NOMO-1 treated with DMSO at 0.1 percent for 48 hours (cell line): Measurements from ENCODE around the gene CDH13.

ENCODE experiments used
- DNase-seq: peaks from one replicate; lab custom pipeline; 2025; ENCODE audit not compliant: unreplicated experiment; lab: John Stamatoyannopoulos, UW

The CDH13 gene

DNA sequence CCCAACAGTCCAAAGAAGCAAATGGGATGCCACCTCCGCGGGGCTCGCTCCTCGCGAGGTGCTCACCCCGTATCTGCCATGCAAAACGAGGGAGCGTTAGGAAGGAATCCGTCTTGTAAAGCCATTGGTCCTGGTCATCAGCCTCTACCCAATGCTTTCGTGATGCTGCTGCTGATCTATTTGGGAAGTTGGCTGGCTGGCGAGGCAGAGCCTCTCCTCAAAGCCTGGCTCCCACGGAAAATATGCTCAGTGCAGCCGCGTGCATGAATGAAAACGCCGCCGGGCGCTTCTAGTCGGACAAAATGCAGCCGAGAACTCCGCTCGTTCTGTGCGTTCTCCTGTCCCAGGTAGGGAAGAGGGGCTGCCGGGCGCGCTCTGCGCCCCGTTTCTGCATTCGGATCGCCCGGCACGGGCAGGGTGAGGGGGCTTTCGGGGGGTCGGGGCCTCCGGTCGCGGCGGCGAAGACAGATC, at the start of gene CDH13:
Gene CDH13 (plus strand): TSS at position 179 of the 471 bp plus-strand sequence.
- DNase-seq, result no peak

DNA sequence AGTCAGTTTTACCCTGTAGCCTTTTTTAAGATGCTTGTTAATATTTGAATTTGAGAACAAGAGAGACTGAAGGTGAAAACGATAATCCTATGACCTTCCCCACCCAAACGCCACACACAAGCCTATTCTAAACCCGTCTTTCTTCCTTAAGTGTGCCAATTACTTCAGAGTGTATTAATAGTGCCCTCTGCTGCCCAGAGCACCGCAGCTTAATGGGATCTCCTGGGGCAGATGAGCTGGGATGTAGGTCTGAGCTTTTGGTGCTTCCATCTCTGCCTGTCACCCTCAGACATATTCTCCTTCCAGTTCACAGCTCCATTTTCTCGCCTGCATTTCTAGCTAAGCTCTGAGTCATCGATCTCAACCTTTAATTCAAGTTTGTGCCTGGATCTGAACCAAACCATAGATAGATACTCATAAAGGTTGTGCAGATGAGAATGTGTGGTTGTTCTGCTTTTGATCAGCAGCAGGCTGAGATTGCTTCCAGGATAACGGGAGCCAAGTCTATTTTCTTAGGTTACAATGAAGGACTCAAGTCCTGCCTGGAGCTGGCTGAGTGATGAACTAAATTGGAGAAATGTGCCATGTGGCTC, 46.4 kb upstream of the CDH13 start:
- DNase-seq, result no peak

DNA sequence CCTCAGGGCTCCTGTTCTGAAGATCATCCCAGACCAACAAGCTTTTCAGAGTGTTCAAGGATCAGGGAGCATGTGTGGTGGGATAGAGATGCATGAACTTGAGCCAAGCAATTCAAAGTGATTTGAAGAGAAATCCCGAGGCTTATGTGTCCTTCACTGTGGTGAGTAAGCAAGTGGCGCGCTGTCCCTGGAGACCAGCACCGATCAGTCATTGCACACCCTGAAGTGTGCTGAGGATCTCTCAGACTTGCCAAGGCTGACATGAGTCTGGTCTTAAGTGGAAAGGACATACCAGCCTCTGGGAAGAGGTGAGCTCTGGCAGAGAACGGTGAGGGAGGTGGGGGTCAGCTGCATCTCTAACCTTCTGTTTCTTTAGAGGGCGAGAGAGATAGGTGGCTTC, 43.8 kb upstream of the CDH13 start:
- DNase-seq, result no peak

GRCh38 chr16:82583422-82583821, 43.3 kb upstream of the CDH13 start:
- DNase-seq, result no peak

DNA sequence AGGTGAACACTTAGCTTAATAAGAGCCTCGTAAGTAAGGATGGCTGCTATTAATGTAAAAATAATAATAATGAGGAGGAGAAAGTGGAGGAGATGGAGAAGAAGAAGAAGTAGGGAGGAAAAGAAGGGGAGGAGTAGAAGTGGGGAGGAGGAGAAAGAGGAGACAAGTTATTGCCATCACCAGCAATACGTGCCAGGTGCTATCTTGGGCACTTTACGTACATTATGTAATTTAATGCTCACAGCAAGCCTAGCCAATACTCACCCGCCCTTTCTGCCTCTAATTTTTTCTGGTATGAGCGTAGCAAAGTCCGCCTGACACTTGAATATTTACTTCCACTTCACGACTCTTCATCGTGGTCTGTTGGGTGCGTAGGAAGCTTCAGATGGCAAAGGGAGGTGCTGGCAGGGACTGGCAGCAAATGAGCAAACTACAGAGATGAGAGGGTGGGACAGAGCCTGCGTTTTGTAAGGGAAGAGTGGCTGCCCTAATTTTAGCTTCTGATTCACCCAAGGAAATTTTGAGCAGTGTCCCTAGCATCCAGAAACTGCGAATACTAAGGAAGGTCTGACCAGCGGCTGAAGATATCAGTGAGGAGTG, 42.1 kb upstream of the CDH13 start:
- no peak for DNase-seq

DNA sequence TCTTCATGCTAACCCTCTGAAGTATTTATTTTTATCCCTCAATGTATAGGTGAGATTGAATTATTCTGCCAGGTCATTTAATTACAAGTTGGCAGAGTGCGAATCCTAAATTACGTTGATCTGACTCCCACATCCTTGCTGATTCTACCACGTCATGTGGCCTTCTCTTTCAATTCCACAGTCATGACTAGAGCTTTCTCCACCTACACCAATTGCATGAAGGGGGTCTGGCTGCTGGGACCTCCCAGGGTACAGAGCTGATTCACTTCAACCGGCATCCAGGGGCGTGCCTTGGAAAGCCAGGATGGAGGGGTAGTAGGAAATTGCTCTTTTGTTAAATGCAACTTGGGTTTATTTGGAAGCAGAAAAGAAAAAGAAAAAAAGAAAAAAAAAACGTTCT, 41.1 kb upstream of the CDH13 start:
- no peak for DNase-seq

DNA sequence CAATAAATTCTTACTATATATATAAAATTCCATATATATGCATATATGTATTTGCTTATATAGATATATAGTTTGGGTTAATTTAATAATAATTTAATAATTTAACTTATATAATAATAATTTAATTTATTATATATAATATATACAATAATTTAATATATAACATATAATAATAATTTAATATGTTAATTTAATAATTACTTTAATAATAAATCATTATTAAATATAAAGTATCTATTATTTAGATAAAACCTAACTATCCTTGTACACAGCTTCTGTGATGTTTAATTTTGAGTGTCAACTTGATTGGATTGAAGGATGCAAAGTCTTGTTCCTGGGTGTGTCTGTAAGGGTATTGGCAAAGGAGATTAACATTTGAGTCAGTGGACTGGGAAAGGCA, 40.6 kb upstream of the CDH13 start:
- DNase-seq, result no peak

DNA sequence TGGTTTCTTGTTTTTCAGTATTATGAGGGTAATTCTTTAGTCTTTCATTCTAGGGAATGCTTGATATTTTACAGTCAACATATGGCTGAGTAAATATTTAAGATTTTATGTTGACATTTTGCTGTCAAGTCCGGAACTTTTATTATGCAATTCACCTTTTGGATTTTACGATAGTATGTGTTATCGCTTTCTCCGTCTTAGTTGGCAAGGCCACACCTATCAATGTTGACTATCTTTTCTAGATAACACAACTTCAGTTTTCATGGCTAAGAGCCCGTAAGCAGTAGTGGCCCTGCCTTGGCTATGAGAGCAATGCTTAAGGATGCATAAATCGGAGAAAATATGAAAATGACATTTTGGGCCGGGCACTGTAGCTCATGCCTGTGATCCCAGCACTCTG, 39.5 kb upstream of the CDH13 start:
- DNase-seq, result no peak

- DNase-seq, result no peak
These were observed 37.4 kb upstream of the CDH13 start for GRCh38 chr16:82589407-82589806.

- DNase-seq, result no peak
These were observed 32.7 kb upstream of the CDH13 start for GRCh38 chr16:82594114-82594513.

DNA sequence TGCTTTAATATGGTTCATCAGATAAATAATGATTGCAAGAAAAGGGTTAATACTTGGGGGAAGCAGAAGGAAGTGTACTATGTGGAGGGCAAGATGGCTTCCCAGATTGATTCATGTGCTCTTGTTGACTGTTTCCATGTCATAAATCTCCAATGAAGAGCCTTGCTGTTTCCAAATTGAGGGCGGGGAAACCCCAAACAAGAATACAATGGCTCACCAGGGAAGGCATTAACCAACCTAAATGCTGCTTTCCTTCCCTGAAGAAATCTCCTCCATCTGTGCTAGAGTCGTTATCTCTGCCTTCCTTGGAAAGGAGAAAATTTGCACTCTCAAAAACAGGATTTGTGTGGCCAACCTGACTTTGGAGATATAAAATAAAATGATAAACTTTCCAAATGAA, 28.0 kb upstream of the CDH13 start:
- DNase-seq, result no peak

DNA sequence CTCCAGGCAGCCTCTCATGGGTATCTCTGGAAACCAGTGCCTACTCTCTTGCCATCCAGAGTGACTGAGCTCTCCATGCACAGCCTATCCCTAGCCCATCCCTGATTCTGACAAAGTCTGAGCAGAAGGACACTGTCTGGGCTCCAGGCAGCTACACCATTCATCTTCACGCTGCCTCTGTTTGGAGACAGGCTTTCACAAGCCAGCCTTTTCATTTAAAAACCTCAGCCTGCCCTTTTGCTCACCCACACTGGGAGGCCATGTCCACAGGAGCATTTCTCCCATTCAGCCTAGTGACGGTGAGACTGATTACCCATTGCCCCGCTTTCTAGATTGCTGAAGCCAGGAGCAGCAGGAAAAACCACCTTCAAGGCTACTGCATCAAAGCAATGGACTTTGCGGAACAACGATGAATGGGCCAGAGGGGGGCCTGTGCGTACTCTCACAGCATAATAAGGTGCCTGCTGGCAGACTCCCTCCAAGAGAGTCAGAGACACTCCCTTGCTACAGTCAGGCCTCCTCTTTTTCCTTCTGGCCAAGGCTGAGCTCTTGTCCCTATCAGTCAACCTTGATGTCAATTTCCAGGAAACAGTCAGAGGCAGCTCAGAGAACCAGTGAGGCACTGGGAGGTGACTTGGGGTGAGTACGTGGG, 24.7 kb upstream of the CDH13 start:
- DNase-seq, result no peak

DNA sequence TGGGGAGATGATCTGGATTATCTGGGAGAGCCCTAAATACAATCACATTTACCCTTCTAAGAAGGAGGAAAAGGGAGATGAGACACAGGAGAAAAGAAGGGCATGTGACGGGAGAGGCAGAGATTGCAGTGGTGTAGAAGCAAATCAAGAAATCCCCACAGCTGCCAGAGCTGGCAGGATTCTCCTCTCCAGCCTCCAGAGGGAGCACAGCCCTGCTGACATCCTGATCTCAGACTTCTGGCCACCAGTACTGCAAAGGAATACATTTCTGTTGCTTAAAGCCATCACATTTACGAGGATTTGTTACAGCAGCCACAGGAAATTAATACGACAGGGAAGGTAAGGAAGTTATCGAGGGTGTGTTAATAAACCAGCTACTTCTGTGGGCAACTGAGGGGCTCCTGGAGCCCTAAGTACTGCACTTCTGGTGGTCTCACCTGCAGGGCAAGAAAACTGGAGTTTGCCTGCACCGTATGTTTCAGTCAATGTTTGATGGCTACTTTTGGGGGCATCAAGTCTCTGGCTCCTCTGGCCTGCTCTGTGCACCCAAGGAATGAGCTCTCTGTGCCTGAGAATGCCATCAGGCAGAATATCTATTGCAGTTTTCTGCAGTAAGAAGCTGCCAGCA, 22.9 kb upstream of the CDH13 start:
- no peak for DNase-seq

DNA sequence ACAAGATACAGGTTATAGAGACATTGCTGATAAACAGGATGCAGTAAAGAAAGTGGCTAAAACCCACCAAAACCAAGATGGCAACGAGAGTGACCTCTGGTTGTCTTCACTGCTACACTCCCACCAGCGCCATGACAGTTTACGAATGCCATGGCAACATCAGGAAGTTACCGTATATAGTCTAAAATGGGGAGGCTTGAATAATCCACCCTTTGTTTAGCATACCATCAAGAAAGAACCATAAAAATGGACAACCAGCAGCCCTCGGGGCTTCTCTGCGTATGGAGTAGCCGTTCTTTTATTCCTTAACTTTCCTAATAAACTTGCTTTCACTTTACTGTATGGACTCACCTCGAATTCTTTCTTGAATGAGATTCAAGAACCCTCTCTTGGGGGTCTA, 21.7 kb upstream of the CDH13 start:
- DNase-seq, result no peak

- DNase-seq, result no peak
These were observed 20.7 kb upstream of the CDH13 start for GRCh38 chr16:82605863-82606620.

DNA sequence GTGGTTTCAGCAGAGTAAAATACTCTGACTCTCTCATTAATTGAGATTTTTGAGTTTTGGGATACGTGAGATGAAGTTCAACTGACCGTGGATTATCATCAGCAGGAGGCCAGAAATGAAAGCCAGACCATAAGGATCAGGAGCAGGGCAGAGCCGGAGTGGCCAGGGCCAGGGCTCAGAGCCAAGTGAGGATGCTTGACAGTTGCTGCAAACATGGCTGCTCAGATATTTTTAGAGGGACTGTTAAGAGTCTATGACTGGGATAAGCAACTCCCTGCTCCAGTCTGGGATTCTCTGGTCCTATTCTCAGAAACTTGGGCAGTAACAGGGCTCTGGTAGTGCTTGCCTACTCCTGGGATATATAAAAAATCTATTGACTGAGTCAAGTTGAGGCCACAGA, 17.6 kb upstream of the CDH13 start:
- no peak for DNase-seq

DNA sequence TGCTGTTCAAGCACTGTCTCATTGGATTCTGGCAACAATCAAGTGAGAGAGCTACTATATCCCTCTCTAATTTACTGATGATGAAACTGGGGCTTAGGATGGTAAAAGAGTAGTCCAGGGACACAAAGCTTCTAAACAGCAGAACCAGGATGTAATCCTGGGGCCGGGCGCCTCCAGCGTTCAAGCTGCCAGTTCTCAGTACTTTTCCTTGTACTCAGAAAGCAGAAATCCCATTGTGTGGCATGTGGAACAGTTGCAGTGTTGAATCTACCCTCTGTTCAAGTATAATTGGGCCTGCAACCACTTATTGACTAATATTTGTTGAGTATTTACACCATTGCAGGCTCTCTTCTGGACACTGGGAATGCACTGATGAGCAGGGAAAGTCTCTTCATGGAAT, 14.5 kb upstream of the CDH13 start:
- no peak for DNase-seq

DNA sequence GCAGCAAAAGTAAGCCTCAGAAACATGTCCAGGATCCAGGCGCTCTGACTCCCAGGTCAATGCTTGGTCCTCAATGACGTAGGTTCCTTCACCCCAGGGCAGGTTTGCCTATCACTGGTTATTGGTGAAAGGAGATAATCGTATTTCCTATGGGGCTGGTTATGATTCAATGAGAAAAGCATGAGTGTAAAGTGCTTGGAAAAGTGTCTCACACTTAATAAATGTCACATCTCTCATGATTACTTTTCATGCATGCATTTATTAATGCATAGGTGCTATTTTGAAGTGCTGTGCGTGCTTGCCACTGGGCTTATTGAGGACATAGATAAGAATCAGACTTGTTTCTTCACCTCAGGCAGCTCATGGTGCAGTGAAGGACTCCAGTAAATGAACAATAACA, 10.4 kb upstream of the CDH13 start:
- no peak for DNase-seq

DNA sequence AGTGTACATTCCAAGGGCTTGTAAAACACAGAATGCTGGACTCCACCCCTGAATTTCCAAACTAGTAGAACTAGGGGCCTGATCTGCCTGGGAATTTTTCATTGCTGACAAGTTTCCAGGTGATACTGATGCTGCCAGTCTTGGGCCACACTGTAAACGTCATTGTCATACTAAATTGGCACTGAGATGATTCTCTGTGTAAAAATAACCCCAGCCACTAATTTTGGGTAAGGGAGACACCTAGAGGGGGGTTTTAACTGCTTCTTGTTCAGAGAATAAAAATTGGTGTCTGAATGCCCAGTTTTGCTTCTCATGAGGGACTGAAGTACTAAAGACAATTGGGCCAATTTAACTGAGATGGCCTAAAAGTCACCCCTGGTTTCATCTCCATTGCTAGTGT, 5.0 kb upstream of the CDH13 start:
- DNase-seq, result no peak

GRCh38 chr16:82623241-82623640, 3.5 kb upstream of the CDH13 start:
- DNase-seq, result no peak
